ENCODE results near the gene CENPM. TPM values are rescaled to one million over a fixed set of nuclear protein-coding genes. Genes with fewer than 3 reads are reported as not detected.
A peak's percentile ranks its signal among the peaks of the same experiment; 100 is the strongest.

CENPM gene
- total and polyA plus RNA-seq, 2 experiments from 2014 or later = 6.7 to 14.9 TPM

GRCh38 chr22:41914611-41915034 lies 32.3 kb downstream of the CENPM start:
- peaks cover 16% of the 10 kb centered on the region for H3K4me1 ChIP-seq (ENCODE audit: insufficient read depth)
- peak overlapping the region; percentile 93 for H3K4me2 ChIP-seq
- H3K79me2 ChIP-seq = no peaks in the 10 kb centered on the region
- H2AFZ ChIP-seq = peak overlapping the region; percentile 56
- no peaks in the 10 kb centered on the region for H3K9me3 ChIP-seq (ENCODE audit: low read depth)
- peaks cover 86% of the 10 kb centered on the region for H3K27me3 ChIP-seq
- H3K27ac ChIP-seq = no peak overlapping the region
- DNase-seq (ENCODE audit: low spot score) = no peak
- H4K20me1 ChIP-seq (ENCODE audit: insufficient read depth, poor library complexity, severe bottlenecking) = peaks cover 4% of the 10 kb centered on the region
- WGBS (ENCODE audit: low lambda C conversion rate, missing lambda C conversion rate) = 2% methylated on average over 52 of the region's 67 CpGs
- no peak for TF ChIP-seq EZH2 (IDR thresholded peaks at IDR 0.05; ENCODE audit: borderline replicate concordance)
- TF ChIP-seq CTCF (IDR thresholded peaks at IDR 0.05; ENCODE audit: poor library complexity) = no peak
- TF ChIP-seq EZH2phosphoT487 (IDR thresholded peaks at IDR 0.05; ENCODE audit: low read depth, severe bottlenecking, unreplicated experiment) = no peak
- H3K9me2 ChIP-seq (replicated peaks; ENCODE audit: insufficient read depth) = no peaks in the 10 kb centered on the region
- H3K36me3 ChIP-seq (replicated peaks; ENCODE audit: insufficient read depth, low read depth) = no peaks in the 10 kb centered on the region
- H3K4me3 ChIP-seq = peak overlapping the region; percentile 33

- Histone ChIP-seq H3K4me2 (peak overlapping the region; percentile 65), H3K9me2 (replicated peaks; ENCODE audit: insufficient read depth) (no peaks in the 10 kb centered on the region), H3K79me2 (no peaks in the 10 kb centered on the region), H3K27me3 (peaks cover 85% of the 10 kb centered on the region), H2AFZ (no peak overlapping the region), H3K36me3 (replicated peaks; ENCODE audit: insufficient read depth, low read depth) (no peaks in the 10 kb centered on the region), H4K20me1 (ENCODE audit: insufficient read depth, poor library complexity, severe bottlenecking) (peaks cover 9% of the 10 kb centered on the region), H3K4me3 (no peak overlapping the region), H3K4me1 (ENCODE audit: insufficient read depth) (peaks cover 16% of the 10 kb centered on the region), H3K27ac (no peak overlapping the region), H3K9me3 (ENCODE audit: low read depth) (no peaks in the 10 kb centered on the region)
- TF ChIP-seq CTCF (IDR thresholded peaks at IDR 0.05; ENCODE audit: poor library complexity) (no peak), EZH2phosphoT487 (IDR thresholded peaks at IDR 0.05; ENCODE audit: low read depth, severe bottlenecking, unreplicated experiment) (peak; percentile 90), EZH2 (IDR thresholded peaks at IDR 0.05; ENCODE audit: borderline replicate concordance) (peak; percentile 60)
- WGBS (ENCODE audit: low lambda C conversion rate, missing lambda C conversion rate) = 2% methylated on average over 59 of the region's 79 CpGs
- DNase-seq (ENCODE audit: low spot score) = no peak
These were observed 33.0 kb downstream of the CENPM start for GRCh38 chr22:41913842-41914534.

- TF ChIP-seq EZH2phosphoT487 (IDR thresholded peaks at IDR 0.05; ENCODE audit: low read depth, severe bottlenecking, unreplicated experiment) = no peak
- no peak for TF ChIP-seq CTCF (IDR thresholded peaks at IDR 0.05; ENCODE audit: poor library complexity)
- TF ChIP-seq EZH2 (IDR thresholded peaks at IDR 0.05; ENCODE audit: borderline replicate concordance) = no peak
- H4K20me1 ChIP-seq (ENCODE audit: insufficient read depth, poor library complexity, severe bottlenecking) = peaks cover 12% of the 10 kb centered on the region
- H3K79me2 ChIP-seq = no peaks in the 10 kb centered on the region
- H3K27ac ChIP-seq = no peak overlapping the region
- H3K4me2 ChIP-seq = no peak overlapping the region
- 67% methylated on average over 11 of the region's 11 CpGs for WGBS (ENCODE audit: low lambda C conversion rate, missing lambda C conversion rate)
- no peaks in the 10 kb centered on the region for H3K9me2 ChIP-seq (replicated peaks; ENCODE audit: insufficient read depth)
- H3K4me3 ChIP-seq = no peak overlapping the region
- DNase-seq (ENCODE audit: low spot score) = no peak
- peaks cover 16% of the 10 kb centered on the region for H3K4me1 ChIP-seq (ENCODE audit: insufficient read depth)
- no peak overlapping the region for H2AFZ ChIP-seq
- H3K9me3 ChIP-seq (ENCODE audit: low read depth) = no peaks in the 10 kb centered on the region
- peaks cover 81% of the 10 kb centered on the region for H3K27me3 ChIP-seq
- no peaks in the 10 kb centered on the region for H3K36me3 ChIP-seq (replicated peaks; ENCODE audit: insufficient read depth, low read depth)
These were observed 33.8 kb downstream of the CENPM start for GRCh38 chr22:41913040-41913719.
